H9 (cell line): ENCODE data around the gene DELE1. TPM values are rescaled to one million over a fixed set of nuclear protein-coding genes. Genes with fewer than 3 reads are reported as not detected.

Experiments
- DNase-seq: peaks from one replicate; pipeline ENCODE4 v3.0.0-alpha.2; 2017
- H2AFZ ChIP-seq: one replicate; pipeline ENCODE4 v1.6.1; 2013; ENCODE audit warnings: mild to moderate bottlenecking, low read length, control low read depth, moderate library complexity
- H2AK5ac ChIP-seq: 2 replicates; pipeline ENCODE4 v1.6.1; 2013; ENCODE audit warnings: low read length, control low read depth, mixed read lengths; ENCODE audit not compliant: insufficient read length
- H2BK120ac ChIP-seq: one replicate; pipeline ENCODE4 v1.6.1; 2013; ENCODE audit warnings: low read depth, mild to moderate bottlenecking, low read length, control low read depth, inconsistent platforms; ENCODE audit not compliant: poor library complexity, severe bottlenecking
- H2BK12ac ChIP-seq: 2 replicates; pipeline ENCODE4 v1.6.1; 2013; ENCODE audit warnings: low read length, control low read depth, mixed read lengths, low read depth; ENCODE audit not compliant: insufficient read length
- H2BK15ac ChIP-seq: 2 replicates; pipeline ENCODE4 v1.6.1; 2013; ENCODE audit warnings: low read depth, low read length, control low read depth
- H2BK20ac ChIP-seq: one replicate; pipeline ENCODE4 v1.6.1; 2013; ENCODE audit warnings: low read depth, mild to moderate bottlenecking, low read length, control low read depth, inconsistent platforms; ENCODE audit not compliant: poor library complexity, severe bottlenecking
- H2BK5ac ChIP-seq: 2 replicates; pipeline ENCODE4 v1.6.1; 2013; ENCODE audit warnings: low read length, control low read depth, mixed read lengths; ENCODE audit not compliant: insufficient read length
- H3K14ac ChIP-seq: 2 replicates; pipeline ENCODE4 v1.6.1; 2013; ENCODE audit warnings: low read length, control low read depth; ENCODE audit not compliant: insufficient read depth
- H3K18ac ChIP-seq: 2 replicates; pipeline ENCODE4 v1.6.1; 2013; ENCODE audit warnings: low read depth, mild to moderate bottlenecking, mixed read lengths, low read length, control low read depth; ENCODE audit not compliant: insufficient read length
- H3K23ac ChIP-seq: 2 replicates; pipeline ENCODE4 v1.6.1; 2013; ENCODE audit warnings: low read length, control low read depth, mixed read lengths, low read depth; ENCODE audit not compliant: insufficient read length
- H3K23me2 ChIP-seq: 2 replicates; pipeline ENCODE4 v1.6.1; 2013; ENCODE audit warnings: low read depth, mild to moderate bottlenecking, mixed read lengths, low read length, control low read depth; ENCODE audit not compliant: insufficient read length, poor library complexity, severe bottlenecking
- H3K27ac ChIP-seq: 2 replicates; pipeline ENCODE4 v1.5.1; 2013; ENCODE audit warnings: low read length, control low read depth, mixed read lengths, low read depth; ENCODE audit not compliant: insufficient read length
- H3K27me3 ChIP-seq: 2 replicates; pipeline ENCODE4 v1.6.1; 2013; ENCODE audit warnings: low read length, control low read depth, inconsistent platforms; ENCODE audit not compliant: insufficient read depth
- H3K4ac ChIP-seq: 2 replicates; pipeline ENCODE4 v1.6.1; 2013; ENCODE audit warnings: low read depth, mild to moderate bottlenecking, control low read depth, inconsistent platforms, low read length, moderate library complexity
- H3K4me1 ChIP-seq: 2 replicates; pipeline ENCODE4 v1.6.1; 2013; ENCODE audit warnings: low read length, control low read depth, inconsistent platforms; ENCODE audit not compliant: insufficient read depth
- H3K4me2 ChIP-seq: 2 replicates; pipeline ENCODE4 v1.6.1; 2013; ENCODE audit warnings: low read length, control low read depth, mixed read lengths; ENCODE audit not compliant: insufficient read length, insufficient read depth
- H3K56ac ChIP-seq: 2 replicates; pipeline ENCODE4 v1.6.1; 2013; ENCODE audit warnings: low read depth, mild to moderate bottlenecking, mixed read lengths, low read length, control low read depth; ENCODE audit not compliant: insufficient read length
- H3K79me1 ChIP-seq: 2 replicates; pipeline ENCODE4 v1.6.1; 2013; ENCODE audit warnings: low read depth, mild to moderate bottlenecking, moderate library complexity, low read length, control low read depth, inconsistent platforms; ENCODE audit not compliant: insufficient read depth, poor library complexity, severe bottlenecking
- H3K79me2 ChIP-seq: 2 replicates; pipeline ENCODE4 v1.6.1; 2013; ENCODE audit warnings: low read length, control low read depth, inconsistent platforms; ENCODE audit not compliant: insufficient read depth
- H3K9ac ChIP-seq: 2 replicates; pipeline ENCODE4 v1.6.1; 2013; ENCODE audit warnings: low read length, control low read depth, mixed read lengths; ENCODE audit not compliant: insufficient read length; ENCODE audit errors: extremely low read depth
- H3K9me3 ChIP-seq: one replicate; pipeline ENCODE4 v1.6.1; 2013; ENCODE audit warnings: low read depth, low read length, inconsistent platforms; ENCODE audit not compliant: control insufficient read depth
- H3T11ph ChIP-seq: one replicate; pipeline ENCODE4 v1.6.1; 2013; ENCODE audit warnings: mild to moderate bottlenecking, low read length, control low read depth, inconsistent platforms
- H4K20me1 ChIP-seq: one replicate; pipeline ENCODE4 v1.6.1; 2013; ENCODE audit not compliant: control insufficient read depth, insufficient read length, insufficient read depth
- H4K5ac ChIP-seq: 2 replicates; pipeline ENCODE4 v1.6.1; 2013; ENCODE audit warnings: low read depth, mild to moderate bottlenecking, mixed read lengths, low read length, control low read depth; ENCODE audit not compliant: insufficient read length
- H4K8ac ChIP-seq: replicated peaks from 2 replicates; pipeline ENCODE4 v1.6.1; 2013; ENCODE audit warnings: low read length, control low read depth, mixed read lengths, low read depth; ENCODE audit not compliant: insufficient read length
- H4K91ac ChIP-seq: 2 replicates; pipeline ENCODE4 v1.6.1; 2013; ENCODE audit warnings: low read depth, mild to moderate bottlenecking, moderate library complexity, mixed read lengths, low read length, control low read depth; ENCODE audit not compliant: insufficient read length
- H3K27ac Mint-ChIP-seq, 3 experiments: 2 replicates in 2 of 3; 3 replicates in 1 of 3; pipeline ENCODE4 v1.8.0; 2020 to 2021; ENCODE audit warnings: mixed read lengths in 3 of 3, mild to moderate bottlenecking in 1 of 3, moderate library complexity in 1 of 3
- H3K27me3 Mint-ChIP-seq: 2 replicates; pipeline ENCODE4 v1.8.0; 2021; ENCODE audit warnings: low read depth, mild to moderate bottlenecking, moderate library complexity, mixed read lengths
- H3K36me3 Mint-ChIP-seq, 3 experiments: 2 replicates in 2 of 3; 3 replicates in 1 of 3; pipeline ENCODE4 v1.8.0; 2020 to 2021; ENCODE audit warnings: low read depth in 3 of 3, mixed read lengths in 3 of 3; ENCODE audit not compliant: insufficient read depth in 1 of 3
- H3K4me1 Mint-ChIP-seq, 2 experiments: 2 replicates each; pipeline ENCODE4 v1.8.0; 2020; ENCODE audit warnings: mixed read lengths in 2 of 2
- H3K4me3 Mint-ChIP-seq, 2 experiments: 2 replicates in 1 of 2; 3 replicates in 1 of 2; pipeline ENCODE4 v1.8.0; 2020 to 2021; ENCODE audit warnings: mild to moderate bottlenecking in 2 of 2, mixed read lengths in 2 of 2, moderate library complexity in 1 of 2
- H3K9me3 Mint-ChIP-seq, 2 experiments: 2 replicates in 1 of 2; 3 replicates in 1 of 2; pipeline ENCODE4 v1.8.0; 2020; ENCODE audit warnings: mild to moderate bottlenecking in 2 of 2, mixed read lengths in 2 of 2, moderate library complexity in 1 of 2
- CTCF ChIP-seq: fragments of 200-600 bp; sonication (generic); conservative IDR thresholded peaks from 3 replicates; pipeline ENCODE4 v1.8.0; 2021; ENCODE audit warnings: antibody characterized with exemption, mild to moderate bottlenecking
- WGBS: extraction: QIAGEN DNeasy Blood & Tissue Kit; methylation state at CpG from one replicate; pipeline ENCODE4 v1.1.7; 2013; ENCODE audit warnings: missing lambda C conversion rate, low lambda C conversion rate, mixed read lengths; ENCODE audit not compliant: insufficient read length; ENCODE audit errors: extremely low coverage; 5-methylcytosine and 5-hydroxymethylcytosine counted together
- total RNA-seq: library from RNA; stranded (reverse); gene quantifications from 2 replicates; pipeline ENCODE4 v1.2.1, GENCODE V29; 2021

The DELE1 gene
- total RNA-seq, 1 experiment from 2014 or later: 75.3 TPM

DNA sequence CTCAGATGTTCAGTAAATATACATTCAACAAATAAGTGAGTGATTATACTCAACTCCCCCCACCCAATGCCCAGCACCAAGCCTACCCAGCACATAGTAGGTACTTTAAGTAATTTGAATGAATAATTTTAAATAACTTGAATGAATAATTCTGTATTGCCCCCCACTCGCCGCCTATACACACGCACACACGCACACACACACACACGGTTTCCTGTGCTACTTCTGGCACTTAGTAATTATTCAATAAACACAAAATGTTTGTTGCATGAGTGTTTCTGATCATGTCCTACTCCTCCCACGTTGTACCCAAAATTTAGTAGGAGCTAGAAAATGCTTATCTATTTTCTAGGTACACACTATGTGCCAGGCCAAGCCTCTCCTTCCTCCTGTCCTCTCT, 18.1 kb downstream of the DELE1 start:
- no peak overlapping the region; a peak in 1 of 7 replicates for H3K27ac Mint-ChIP-seq
- H3K23ac ChIP-seq: no peak overlapping the region
- H3K27me3 ChIP-seq: no peaks in the 10 kb centered on the region
- no peak overlapping the region for H3K27ac ChIP-seq
- H3T11ph ChIP-seq: no peak overlapping the region
- H2BK120ac ChIP-seq: no peak overlapping the region
- H2BK15ac ChIP-seq: no peak overlapping the region
- no peak overlapping the region for H2AK5ac ChIP-seq
- no peak overlapping the region for H4K8ac ChIP-seq
- no peaks in the 10 kb centered on the region for H3K9me3 Mint-ChIP-seq
- H4K5ac ChIP-seq: no peak overlapping the region
- no peak overlapping the region for H3K4me2 ChIP-seq
- H3K18ac ChIP-seq: no peak overlapping the region
- WGBS: no CpG with 5 or more reads among the region's 6 CpGs
- H3K4me1 ChIP-seq: no peaks in the 10 kb centered on the region
- no peaks in the 10 kb centered on the region for H3K9me3 ChIP-seq
- no peak overlapping the region for H3K9ac ChIP-seq
- H3K23me2 ChIP-seq: no peaks in the 10 kb centered on the region
- TF ChIP-seq CTCF: no peak
- peaks cover 2% of the 10 kb centered on the region for H4K20me1 ChIP-seq
- no peaks in the 10 kb centered on the region for H3K79me2 ChIP-seq
- no peak overlapping the region for H2AFZ ChIP-seq
- H3K14ac ChIP-seq: no peak overlapping the region
- no peak overlapping the region for H3K56ac ChIP-seq
- H3K27me3 Mint-ChIP-seq: peaks cover 10% of the 10 kb centered on the region
- no peak overlapping the region for H3K4me3 Mint-ChIP-seq
- H3K79me1 ChIP-seq: no peaks in the 10 kb centered on the region
- peaks cover 15 to 17% of the 10 kb centered on the region in 2 experiments for H3K4me1 Mint-ChIP-seq
- no peak overlapping the region for H2BK20ac ChIP-seq
- H4K91ac ChIP-seq: no peak overlapping the region
- no peak overlapping the region for H2BK5ac ChIP-seq
- no peak overlapping the region for H3K4ac ChIP-seq
- no peak for DNase-seq
- H2BK12ac ChIP-seq: no peak overlapping the region
- H3K36me3 Mint-ChIP-seq: peaks cover 0 to 28% (median 21%) of the 10 kb centered on the region in 3 experiments; a peak in 6 of 7 replicates
